IPS-20b (cell line): ENCODE measurements around the gene P3H2.

Experiments
- H3K27ac ChIP-seq: one replicate; pipeline ENCODE4 v1.5.1; 2013; ENCODE audit warnings: low read length
- H3K27me3 ChIP-seq: 2 replicates; pipeline ENCODE4 v1.6.1; 2013; ENCODE audit warnings: mild to moderate bottlenecking, low read length, inconsistent platforms; ENCODE audit not compliant: insufficient read depth
- H3K36me3 ChIP-seq: 2 replicates; pipeline ENCODE4 v1.6.1; 2013; ENCODE audit warnings: low read depth, mild to moderate bottlenecking, inconsistent platforms, low read length, moderate library complexity; ENCODE audit not compliant: insufficient read depth
- H3K4me1 ChIP-seq: 2 replicates; pipeline ENCODE4 v1.6.1; 2013; ENCODE audit warnings: mild to moderate bottlenecking, control low read depth, inconsistent platforms, low read length, moderate library complexity; ENCODE audit not compliant: insufficient read depth
- H3K4me3 ChIP-seq: 2 replicates; pipeline ENCODE4 v1.5.1; 2013; ENCODE audit warnings: mild to moderate bottlenecking, low read length, inconsistent platforms
- H3K9ac ChIP-seq: 2 replicates; pipeline ENCODE4 v1.6.1; 2013; ENCODE audit warnings: low read depth, mild to moderate bottlenecking, inconsistent platforms, low read length, moderate library complexity
- H3K9me3 ChIP-seq: 2 replicates; pipeline ENCODE4 v1.6.1; 2013; ENCODE audit warnings: mild to moderate bottlenecking, low read depth, low read length, inconsistent platforms; ENCODE audit not compliant: insufficient read depth

P3H2 gene

GRCh38 chr3:190010486-190010885 lies 110.2 kb downstream of the P3H2 start:
- no peak overlapping the region for H3K4me3 ChIP-seq
- H3K27ac ChIP-seq, result no peak overlapping the region
- no peaks in the 10 kb centered on the region for H3K9me3 ChIP-seq
- no peak overlapping the region for H3K9ac ChIP-seq
- no peaks in the 10 kb centered on the region for H3K27me3 ChIP-seq
- H3K36me3 ChIP-seq, result no peaks in the 10 kb centered on the region
- peaks cover 47% of the 10 kb centered on the region for H3K4me1 ChIP-seq

- H3K9me3 ChIP-seq, result no peaks in the 10 kb centered on the region
Measured at GRCh38 chr3:190009614-190010013, 111.1 kb downstream of the P3H2 start.

GRCh38 chr3:190008432-190008831 lies 112.3 kb downstream of the P3H2 start:
- H3K4me1 ChIP-seq, result peaks cover 27% of the 10 kb centered on the region
- no peak overlapping the region for H3K27ac ChIP-seq
- no peaks in the 10 kb centered on the region for H3K36me3 ChIP-seq
- H3K4me3 ChIP-seq, result no peak overlapping the region
- H3K27me3 ChIP-seq, result no peaks in the 10 kb centered on the region
- H3K9ac ChIP-seq, result no peak overlapping the region
- no peaks in the 10 kb centered on the region for H3K9me3 ChIP-seq

More at GRCh38 chr3:190009614-190010013, 111.1 kb downstream of the P3H2 start:
- Histone ChIP-seq H3K9ac (no peak overlapping the region), H3K27me3 (no peaks in the 10 kb centered on the region), H3K27ac (no peak overlapping the region), H3K4me1 (peaks cover 39% of the 10 kb centered on the region), H3K36me3 (no peaks in the 10 kb centered on the region), H3K4me3 (no peak overlapping the region)

GRCh38 chr3:190005343-190006113 lies 115.2 kb downstream of the P3H2 start:
- Histone ChIP-seq H3K36me3 (no peaks in the 10 kb centered on the region), H3K9me3 (no peaks in the 10 kb centered on the region), H3K4me1 (peaks cover 16% of the 10 kb centered on the region; the same call in 1 of the 2 replicates), H3K27me3 (no peaks in the 10 kb centered on the region), H3K9ac (no peak overlapping the region), H3K4me3 (no peak overlapping the region), H3K27ac (no peak overlapping the region)

GRCh38 chr3:190004656-190005055 lies 116.0 kb downstream of the P3H2 start:
- Histone ChIP-seq H3K4me1 (peaks cover 19% of the 10 kb centered on the region; the same call in 1 of the 2 replicates), H3K27me3 (no peaks in the 10 kb centered on the region), H3K4me3 (no peak overlapping the region), H3K9me3 (no peaks in the 10 kb centered on the region), H3K36me3 (no peaks in the 10 kb centered on the region), H3K27ac (no peak overlapping the region), H3K9ac (no peak overlapping the region)

- Histone ChIP-seq H3K27me3 (no peaks in the 10 kb centered on the region), H3K4me3 (no peak overlapping the region), H3K4me1 (peaks cover 20% of the 10 kb centered on the region; the same call in 1 of the 2 replicates), H3K9ac (no peak overlapping the region), H3K9me3 (no peaks in the 10 kb centered on the region), H3K27ac (no peak overlapping the region), H3K36me3 (no peaks in the 10 kb centered on the region)
Measured at GRCh38 chr3:190003681-190004123, 117.0 kb downstream of the P3H2 start.

- H3K9me3 ChIP-seq, result no peaks in the 10 kb centered on the region
- no peak overlapping the region for H3K27ac ChIP-seq
- H3K4me1 ChIP-seq, result peaks cover 20% of the 10 kb centered on the region; the same call in 1 of the 2 replicates
- H3K9ac ChIP-seq, result no peak overlapping the region
- no peaks in the 10 kb centered on the region for H3K27me3 ChIP-seq
- no peak overlapping the region for H3K4me3 ChIP-seq
- H3K36me3 ChIP-seq, result no peaks in the 10 kb centered on the region
Measured at GRCh38 chr3:190003068-190003467, 117.6 kb downstream of the P3H2 start.

- Histone ChIP-seq H3K27me3 (no peaks in the 10 kb centered on the region), H3K4me1 (peaks cover 24% of the 10 kb centered on the region; the same call in 1 of the 2 replicates), H3K4me3 (no peak overlapping the region), H3K36me3 (no peaks in the 10 kb centered on the region), H3K9me3 (no peaks in the 10 kb centered on the region), H3K9ac (peak overlapping the region; percentile 3; the same call in 1 of the 2 replicates), H3K27ac (no peak overlapping the region)
Measured at GRCh38 chr3:190001426-190001825, 119.3 kb downstream of the P3H2 start.

GRCh38 chr3:190000861-190001196 lies 119.9 kb downstream of the P3H2 start:
- H3K9me3 ChIP-seq, result no peaks in the 10 kb centered on the region
- H3K27me3 ChIP-seq, result no peaks in the 10 kb centered on the region
- peaks cover 24% of the 10 kb centered on the region; the same call in 1 of the 2 replicates for H3K4me1 ChIP-seq
- no peaks in the 10 kb centered on the region for H3K36me3 ChIP-seq
- H3K4me3 ChIP-seq, result no peak overlapping the region
- H3K27ac ChIP-seq, result peak overlapping the region; percentile 42
- peak overlapping the region; percentile 3; the same call in 1 of the 2 replicates for H3K9ac ChIP-seq

GRCh38 chr3:190000187-190000860 lies 120.4 kb downstream of the P3H2 start:
- no peaks in the 10 kb centered on the region for H3K27me3 ChIP-seq
- H3K9me3 ChIP-seq, result no peaks in the 10 kb centered on the region
- no peak overlapping the region for H3K4me3 ChIP-seq
- peak overlapping the region; percentile 42 for H3K27ac ChIP-seq
- peaks cover 29% of the 10 kb centered on the region; the same call in 1 of the 2 replicates for H3K4me1 ChIP-seq
- no peak overlapping the region; the same call in 1 of the 2 replicates for H3K9ac ChIP-seq
- H3K36me3 ChIP-seq, result no peaks in the 10 kb centered on the region

- Histone ChIP-seq H3K27ac (no peak overlapping the region), H3K4me1 (peaks cover 33% of the 10 kb centered on the region; the same call in 1 of the 2 replicates), H3K27me3 (no peaks in the 10 kb centered on the region), H3K36me3 (no peaks in the 10 kb centered on the region), H3K4me3 (no peak overlapping the region), H3K9me3 (no peaks in the 10 kb centered on the region), H3K9ac (no peak overlapping the region)
Measured at GRCh38 chr3:189999718-190000117, 121.0 kb downstream of the P3H2 start.

GRCh38 chr3:189995129-189995528 lies 125.6 kb downstream of the P3H2 start:
- Histone ChIP-seq H3K9me3 (no peaks in the 10 kb centered on the region), H3K36me3 (no peaks in the 10 kb centered on the region), H3K4me1 (peaks cover 29% of the 10 kb centered on the region; the same call in 1 of the 2 replicates), H3K27ac (no peak overlapping the region), H3K27me3 (no peaks in the 10 kb centered on the region), H3K9ac (no peak overlapping the region), H3K4me3 (no peak overlapping the region)
